GM19238 (cell line): Measurements from ENCODE around the gene WAS.
"Not testable (repeated sequence)": the region's sequence is repeated elsewhere in the genome, so short reads cannot be mapped to it uniquely, and the experiment has no call there.

Experiments used
- DNase-seq: peaks from one replicate; pipeline ENCODE4 v3.0.0; 2011; ENCODE audit warnings: low spot score; ENCODE audit not compliant: insufficient read length

WAS gene

DNA sequence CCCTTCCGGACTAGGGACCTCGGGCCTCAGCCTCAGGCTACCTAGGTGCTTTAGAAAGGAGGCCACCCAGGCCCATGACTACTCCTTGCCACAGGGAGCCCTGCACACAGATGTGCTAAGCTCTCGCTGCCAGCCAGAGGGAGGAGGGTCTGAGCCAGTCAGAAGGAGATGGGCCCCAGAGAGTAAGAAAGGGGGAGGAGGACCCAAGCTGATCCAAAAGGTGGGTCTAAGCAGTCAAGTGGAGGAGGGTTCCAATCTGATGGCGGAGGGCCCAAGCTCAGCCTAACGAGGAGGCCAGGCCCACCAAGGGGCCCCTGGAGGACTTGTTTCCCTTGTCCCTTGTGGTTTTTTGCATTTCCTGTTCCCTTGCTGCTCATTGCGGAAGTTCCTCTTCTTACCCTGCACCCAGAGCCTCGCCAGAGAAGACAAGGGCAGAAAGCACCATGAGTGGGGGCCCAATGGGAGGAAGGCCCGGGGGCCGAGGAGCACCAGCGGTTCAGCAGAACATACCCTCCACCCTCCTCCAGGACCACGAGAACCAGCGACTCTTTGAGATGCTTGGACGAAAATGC is at the start of gene WAS:
Gene WAS, plus strand, starts transcription at position 389 of the 572 bp plus-strand sequence. Its CDS starts 55 bp downstream, at position 444.
- DNase-seq, result peak; percentile 76

DNA sequence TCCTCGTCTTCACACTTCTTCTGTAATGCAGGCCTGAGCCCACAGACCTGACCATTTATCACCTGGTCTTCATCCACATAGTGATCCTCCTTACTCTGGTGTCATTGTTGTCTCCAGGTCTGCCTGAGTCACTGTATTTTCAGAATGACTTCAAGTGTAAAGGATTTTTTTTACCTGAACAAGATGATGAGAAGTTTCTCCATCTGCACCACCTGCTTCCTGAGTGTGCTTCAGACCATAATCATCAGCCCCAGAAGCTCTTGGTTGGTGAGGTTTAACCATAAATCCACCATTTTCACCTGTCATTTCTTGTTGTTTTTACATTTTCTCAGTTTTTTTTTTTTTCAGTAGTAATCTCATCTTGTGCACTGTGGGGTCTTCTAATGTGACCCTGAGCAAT is 47.3 kb upstream of the WAS start:
- DNase-seq, result no peak

DNA sequence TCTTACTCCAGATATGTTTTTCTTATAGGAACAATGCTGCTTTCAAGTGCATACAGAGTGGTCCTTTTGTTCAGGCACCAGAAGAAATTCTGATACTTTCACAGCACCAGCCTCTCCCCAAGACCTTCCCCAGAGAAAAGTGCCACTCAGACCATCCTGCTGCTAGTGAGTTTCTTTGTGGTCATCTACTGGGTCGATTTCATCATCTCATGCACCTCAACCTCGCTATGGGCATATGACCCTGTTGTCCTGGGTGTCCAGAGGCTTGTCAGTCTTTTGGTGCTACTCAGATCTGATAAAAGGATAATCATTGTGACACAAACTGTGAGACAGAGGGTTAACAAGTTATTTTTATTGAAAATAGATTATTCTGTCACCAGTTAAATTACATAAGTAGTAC is 46.8 kb upstream of the WAS start:
- no peak for DNase-seq

DNA sequence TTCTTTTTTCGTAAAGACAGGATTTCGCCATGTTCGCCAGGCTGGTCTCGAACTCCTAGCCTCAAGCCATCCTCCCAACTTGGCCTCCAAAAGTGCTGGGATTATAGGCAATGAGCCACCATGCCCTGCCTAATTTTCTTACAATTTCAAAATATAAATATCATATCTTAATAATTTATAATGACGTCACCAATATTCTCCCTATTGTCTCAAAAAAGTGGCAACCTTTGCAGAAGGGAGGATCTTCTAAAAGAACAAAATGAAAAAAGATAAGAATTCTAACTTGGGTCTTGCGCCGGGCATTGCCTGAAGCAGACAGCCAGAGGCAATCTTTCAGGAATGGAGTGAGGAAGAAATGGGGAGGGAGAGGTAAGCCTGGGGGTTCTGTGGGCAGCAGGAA is 37.9 kb upstream of the WAS start:
- no peak for DNase-seq

DNA sequence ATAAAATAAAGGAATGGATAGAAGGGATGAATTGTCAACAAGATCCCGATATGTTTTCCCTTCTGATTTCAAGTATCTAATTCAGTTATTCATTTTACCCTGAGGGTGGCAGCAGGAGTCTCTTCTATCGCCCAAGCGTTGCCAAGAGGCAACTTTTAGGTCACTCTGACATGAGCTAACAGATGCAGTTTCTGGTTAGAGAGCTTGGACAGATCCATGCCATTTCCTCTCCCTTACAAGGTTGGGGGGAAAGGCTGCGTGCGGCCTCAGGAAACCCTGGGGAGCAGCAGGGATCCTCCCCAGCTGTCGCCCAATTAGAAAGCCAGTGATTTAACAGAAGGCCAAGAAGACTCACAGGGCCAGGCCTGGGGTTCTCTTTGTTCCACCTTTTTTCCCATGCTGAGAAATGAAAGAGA is 35.3 kb upstream of the WAS start:
- no peak for DNase-seq

DNA sequence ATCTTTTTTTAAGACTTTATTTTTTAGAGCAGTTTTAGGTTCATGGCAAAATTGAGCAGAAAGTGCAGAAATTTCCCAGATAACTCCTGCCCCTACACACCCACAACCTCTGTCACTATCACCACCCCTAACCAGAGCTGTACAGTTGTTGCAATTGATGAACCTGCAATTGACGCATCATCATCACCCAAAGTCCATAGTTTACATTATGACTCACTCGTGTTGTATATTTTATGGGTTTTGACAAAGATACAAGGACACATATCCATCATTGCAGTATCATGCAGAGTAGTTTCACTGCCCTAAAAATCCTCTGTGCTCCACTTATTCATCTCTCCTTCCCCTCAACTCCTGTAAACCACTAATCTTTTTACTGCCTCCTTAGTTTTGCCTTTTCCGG is 34.5 kb upstream of the WAS start:
- DNase-seq, result no peak

DNA sequence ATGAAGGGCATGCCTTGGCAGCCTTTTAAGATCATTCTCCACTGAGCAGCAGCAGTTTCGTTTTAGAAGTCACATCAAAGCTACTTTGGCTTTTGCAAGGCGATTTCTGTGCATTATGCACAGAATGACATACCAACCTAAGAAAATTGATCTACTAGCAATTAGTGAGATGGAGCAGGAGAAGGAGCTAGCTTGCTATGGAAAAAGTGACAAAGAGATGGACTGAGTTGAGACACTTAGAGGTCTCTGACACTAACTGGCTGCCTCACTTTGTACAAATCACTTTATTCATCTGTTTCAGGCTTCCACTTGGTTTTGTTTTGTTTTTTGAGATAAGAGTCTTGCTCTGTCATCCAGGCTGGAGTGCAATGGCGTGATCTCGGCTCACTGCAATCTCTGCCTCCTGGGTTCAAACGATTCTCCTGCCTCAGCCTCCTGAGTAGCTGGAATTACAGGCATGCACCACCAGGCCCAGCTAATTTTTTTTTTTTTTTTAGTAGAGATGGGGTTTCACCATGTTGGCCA is 31.5 kb upstream of the WAS start:
- DNase-seq, result not testable (repeated sequence)

DNA sequence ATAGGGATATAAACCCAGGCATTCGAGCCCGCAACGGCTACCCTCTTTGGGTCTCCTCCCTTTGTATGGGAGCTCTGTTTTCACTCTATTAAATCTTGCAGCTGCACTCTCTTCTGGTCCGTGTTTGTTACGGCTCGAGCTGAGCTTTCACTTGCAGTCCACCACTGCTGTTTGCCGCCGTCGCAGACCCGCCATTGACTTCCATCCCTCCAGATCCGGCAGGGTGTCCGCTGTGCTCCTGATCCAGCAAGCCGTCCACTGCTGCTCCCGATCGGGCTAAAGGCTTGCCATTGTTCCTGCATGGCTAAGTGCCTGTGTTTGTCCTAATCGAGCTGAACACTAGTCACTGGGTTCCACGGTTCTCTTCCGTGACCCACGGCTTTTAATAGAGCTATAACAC is 28.9 kb upstream of the WAS start:
- not testable (repeated sequence) for DNase-seq

DNA sequence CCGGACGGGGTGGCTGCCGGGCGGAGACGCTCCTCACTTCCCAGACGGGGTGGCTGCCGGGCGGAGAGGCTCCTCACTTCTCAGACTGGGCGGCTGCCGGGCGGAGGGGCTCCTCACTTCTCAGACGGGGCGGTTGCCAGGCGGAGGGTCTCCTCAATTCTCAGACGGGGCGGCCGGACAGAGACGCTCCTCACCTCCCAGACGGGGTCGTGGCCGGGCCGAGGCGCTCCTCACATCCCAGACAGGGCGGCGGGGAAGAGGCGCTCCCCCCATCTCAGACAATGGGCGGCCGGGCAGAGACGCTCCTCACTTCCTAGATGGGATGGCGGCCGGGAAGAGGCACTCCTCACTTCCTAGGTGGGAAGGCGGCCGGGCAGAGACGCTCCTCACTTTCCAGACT is 23.9 kb upstream of the WAS start:
- DNase-seq, result not testable (repeated sequence)

DNA sequence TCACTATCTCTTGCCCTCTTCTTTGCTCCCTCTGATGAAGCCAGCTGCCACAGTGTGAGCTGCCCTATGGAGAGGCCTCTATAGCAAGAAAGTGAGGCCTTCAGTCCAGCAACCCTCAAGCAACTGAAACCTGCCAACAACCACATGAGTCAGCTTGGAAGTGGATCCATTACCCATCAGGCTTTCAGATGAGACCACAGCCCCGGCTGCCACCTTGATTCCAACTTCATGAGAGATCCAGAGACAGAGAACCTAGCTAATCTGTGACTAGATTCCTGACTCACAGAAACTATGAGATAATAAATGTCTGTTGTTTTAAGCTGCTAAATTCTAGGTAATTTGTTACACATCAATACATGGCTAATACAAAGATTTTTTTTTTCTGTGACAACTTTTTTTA is 20.4 kb upstream of the WAS start:
- DNase-seq, result no peak

DNA sequence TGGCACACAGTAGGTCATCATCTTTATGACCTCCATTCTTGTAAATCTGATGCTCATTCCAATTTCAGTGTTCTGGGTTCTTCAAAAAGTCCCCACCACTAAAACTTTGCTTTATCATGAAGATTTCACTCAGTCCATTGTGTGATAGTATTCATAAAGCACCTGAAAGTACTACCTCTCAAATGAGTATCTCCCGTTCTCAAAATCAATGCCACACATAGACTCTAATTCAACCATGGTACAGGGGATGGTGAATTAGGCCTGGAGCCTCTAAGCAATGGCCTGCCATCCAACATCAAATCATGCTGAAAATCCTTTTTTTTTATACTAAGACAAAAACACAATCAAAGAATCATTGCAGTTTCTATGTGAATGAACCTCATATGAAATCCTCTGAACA is 19.4 kb upstream of the WAS start:
- no peak for DNase-seq

DNA sequence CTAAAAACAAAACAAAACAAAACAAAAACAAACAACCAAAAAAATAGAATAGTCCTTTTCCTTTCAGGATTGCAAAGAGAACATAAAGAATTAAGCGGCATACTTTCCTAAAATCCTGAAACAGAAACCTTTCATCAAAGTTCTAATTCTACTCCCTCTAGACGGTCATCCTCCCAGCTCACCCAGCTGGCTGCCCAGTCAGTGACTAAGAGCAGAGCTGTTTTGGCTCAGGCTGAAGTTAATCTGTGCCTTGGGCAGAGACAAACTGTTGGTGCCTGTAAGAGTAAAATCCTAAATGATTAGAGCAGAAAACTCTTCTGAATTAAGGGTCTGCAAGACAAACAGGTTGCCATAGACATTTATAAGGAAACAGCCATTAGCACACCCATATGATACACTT is 17.6 kb upstream of the WAS start:
- no peak for DNase-seq

DNA sequence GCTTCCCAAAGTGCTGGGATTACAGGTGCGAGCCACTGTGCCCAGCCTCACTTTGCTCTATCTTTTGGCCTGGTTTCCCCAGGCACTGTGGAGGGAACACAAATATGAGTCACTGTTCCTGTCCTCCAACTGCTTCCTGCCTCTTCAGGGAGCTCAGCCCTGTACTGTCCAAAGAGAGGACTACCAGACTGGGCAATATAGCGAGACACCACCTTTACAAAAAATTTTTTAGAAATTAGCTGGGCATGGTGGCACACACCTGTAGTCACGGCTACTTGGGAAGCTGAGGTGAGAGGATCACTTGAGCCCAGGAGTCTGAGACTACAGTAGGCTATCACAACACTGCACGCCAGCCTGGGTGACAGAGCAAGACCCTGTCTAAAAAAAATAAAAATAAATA is 16.9 kb upstream of the WAS start:
- no peak for DNase-seq

DNA sequence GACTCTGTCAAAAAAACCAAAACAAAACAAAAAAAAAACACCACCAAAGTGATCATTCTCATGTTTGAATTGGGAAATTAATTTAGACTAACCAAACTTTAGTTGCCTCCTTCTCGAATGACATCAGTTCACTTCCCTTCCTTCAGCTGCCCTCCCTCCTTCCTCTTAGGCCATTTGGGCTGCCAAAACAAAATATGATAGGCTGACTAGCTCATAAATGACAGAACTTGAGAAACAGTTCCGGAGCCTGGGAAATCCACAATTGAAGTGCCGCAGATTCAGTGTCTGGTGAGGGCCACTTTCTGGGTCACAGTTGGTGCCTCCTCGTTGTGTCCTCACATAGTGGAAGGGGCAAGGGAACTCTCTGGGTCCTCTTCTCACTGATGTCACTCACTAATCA is 16.1 kb upstream of the WAS start:
- DNase-seq, result no peak

DNA sequence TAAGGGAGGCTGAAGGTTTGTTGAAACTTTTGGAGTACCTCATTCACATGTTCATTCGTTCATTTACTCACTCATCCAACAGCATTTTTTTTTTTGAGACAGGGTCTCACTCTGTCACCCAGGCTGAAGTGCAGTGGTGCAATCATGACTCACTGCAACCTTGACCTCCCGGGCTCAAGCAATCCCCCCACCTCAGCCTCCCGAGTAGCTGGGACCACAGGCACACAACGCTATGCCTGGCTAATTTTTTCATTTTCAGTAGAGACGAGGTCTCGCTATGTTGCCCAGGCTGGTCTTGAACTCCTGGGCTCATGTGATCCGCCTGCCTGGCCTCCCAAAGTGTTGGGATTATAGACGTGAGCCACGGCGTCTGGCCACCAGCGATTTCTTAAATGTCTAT is 15.4 kb upstream of the WAS start:
- not testable (repeated sequence) for DNase-seq

DNA sequence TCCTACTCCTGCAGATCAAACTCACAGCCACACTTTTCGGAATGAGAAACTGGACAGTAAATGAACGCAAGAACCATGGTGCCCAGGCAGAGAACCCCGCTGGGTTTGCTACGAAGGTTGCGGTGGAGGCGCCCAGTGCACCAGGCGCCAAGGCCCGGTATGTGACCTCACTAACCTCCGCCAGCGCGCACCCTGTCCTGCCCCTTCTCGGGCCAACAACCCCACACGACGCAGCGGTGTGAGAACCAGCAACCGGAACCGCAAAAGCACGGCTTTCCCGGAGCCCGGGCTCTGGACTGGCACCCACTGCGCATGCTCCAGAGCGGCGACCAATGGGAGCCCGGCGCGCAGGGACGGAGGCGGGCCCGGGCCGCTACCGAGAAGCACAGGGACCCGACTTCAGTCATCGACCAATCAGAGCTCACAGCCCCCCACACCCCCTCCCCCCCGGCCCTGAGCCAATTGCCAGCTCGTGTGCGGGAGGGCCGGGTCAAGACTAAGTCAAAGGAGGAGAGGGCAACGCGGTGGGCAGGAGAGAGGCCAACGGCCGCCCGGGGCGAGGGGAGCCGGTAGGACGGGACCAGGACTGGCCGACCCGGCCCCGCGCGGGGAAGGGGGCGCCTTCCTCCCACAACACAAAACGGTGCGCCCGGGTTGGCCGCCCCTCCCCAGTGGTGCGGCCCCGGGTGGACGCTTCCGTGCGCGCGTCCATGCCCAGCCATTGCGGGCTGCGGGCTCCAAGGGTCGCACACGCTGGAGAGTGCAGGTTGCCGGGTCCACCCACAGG is 7.3 kb upstream of the WAS start:
- peak; percentile 88 for DNase-seq

DNA sequence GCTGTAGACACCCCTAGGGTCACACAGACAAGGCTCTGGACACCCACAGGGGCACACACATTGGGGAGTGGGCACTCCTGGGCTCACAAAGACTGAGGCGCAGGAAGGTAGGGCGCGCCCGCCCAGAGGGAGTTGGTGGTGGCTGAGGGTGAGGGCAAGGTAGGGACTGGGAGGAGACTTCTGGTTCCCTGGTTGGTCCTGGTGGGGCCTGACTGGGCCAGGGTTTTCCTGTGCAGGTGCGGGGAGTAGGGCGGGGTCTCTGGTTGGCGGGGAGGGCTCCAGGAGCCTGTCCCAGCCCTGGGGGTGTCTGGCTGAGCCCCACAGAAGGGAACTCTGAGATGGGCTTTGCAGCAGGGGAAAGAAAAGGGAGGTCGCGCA is 6.7 kb upstream of the WAS start:
- DNase-seq, result no peak

DNA sequence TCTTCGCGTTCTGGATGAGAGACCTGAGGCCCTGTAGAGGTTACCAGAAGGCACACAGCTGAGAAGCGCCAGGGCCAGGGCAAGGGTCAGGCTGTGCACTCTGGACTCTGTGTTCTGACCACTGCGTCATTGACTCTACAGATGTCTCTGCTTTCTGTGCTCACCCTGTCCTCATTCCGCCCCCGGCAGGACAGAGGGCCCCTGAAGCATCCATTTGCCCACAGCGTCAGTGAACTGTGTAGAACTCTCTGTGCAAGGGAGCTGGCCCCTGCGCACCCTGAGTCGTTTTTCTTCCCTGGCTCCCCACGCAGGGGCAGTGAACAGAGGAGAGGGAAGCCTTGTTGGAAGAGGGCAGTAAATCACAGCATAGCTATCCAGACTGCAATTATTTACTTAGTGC is 6.1 kb upstream of the WAS start:
- DNase-seq, result no peak

DNA sequence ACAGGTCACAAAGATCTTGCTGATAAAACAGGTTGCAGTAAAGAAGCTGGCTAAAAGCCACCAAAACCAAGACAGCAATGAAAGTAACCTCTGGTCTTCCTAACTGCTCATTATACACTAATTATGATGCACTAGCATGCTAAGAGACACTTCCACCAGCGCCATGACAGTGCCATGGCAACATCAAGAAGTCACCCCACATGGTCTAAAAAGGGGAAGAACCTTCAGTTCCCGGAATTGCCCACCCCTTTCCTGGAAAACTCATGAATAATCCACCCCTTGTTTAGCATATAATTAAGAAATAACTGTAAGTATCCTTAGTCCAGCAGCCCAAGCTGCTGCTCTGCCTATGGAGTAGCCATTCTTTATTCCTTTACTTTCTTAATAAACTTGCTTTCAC is 3.1 kb upstream of the WAS start:
- not testable (repeated sequence) for DNase-seq

DNA sequence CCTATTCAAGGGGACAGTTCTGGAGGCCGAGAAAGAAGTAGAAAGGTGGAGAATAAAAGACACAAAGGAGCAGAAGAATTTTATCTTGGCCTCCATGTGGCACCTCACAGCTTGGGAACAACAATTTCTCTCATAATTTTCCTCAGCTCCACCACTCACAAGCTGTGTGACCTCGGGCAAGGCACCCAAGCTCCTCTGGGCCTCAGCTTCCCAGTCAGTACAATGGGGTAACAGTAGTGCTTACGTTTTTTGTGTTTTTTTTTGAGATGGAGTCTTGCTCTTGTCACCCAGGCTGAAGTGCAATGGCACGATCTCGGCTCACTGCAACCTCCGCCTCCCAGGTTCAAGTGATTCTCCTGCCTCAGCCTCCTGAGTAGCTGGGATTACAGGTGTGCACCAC is 2.7 kb upstream of the WAS start:
- not testable (repeated sequence) for DNase-seq

DNA sequence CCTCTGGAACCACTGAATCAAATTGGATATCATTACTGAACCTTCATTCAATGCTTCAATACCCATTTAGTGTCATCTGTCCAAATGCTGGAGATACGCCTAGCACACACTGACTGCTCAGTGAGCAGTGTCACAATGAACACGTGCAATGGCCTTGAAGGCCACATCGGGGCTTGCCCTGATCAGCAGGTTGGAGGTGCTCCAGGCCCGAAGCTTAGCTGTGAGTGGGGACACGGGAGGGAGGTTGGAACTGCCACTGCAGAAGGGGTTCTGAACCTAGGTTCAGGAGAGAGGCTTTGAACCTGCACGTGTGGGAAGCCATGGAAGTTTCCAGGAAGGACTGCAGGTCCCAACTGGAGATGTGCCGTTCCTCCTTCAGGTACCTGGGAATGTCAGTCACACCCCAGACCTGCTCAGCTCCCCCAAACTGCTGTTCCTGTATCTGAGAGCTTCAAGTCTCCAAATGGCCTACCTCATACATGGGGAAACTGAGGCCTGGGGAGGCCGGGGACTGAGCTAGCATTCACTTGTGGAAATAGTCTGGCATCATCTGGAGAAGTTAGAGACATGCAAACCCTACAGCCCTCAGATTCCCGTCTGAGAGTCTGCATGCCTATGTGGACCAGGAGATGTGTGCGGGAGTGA is 1.9 kb upstream of the WAS start:
- DNase-seq, result no peak

DNA sequence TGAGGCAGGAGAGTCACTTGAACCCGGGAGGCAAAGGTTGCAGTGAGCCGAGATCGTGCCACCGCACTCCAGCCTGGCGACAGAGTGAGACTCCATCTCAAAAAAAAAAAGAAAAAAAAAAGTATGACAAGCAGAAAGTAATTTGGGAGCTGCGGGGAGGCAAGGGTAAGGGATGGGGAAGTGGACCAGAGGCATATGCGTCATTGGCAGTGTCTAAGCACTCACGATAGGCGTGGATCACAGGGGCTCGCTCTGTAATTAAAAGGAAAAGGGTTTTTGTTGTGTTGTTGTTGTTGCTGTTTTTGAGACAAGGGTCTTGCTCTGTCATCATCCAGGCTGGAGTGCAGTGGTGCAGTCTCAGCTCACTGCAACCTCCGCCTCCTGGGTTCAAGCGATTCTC is 804 bp upstream of the WAS start:
- not testable (repeated sequence) for DNase-seq

DNA sequence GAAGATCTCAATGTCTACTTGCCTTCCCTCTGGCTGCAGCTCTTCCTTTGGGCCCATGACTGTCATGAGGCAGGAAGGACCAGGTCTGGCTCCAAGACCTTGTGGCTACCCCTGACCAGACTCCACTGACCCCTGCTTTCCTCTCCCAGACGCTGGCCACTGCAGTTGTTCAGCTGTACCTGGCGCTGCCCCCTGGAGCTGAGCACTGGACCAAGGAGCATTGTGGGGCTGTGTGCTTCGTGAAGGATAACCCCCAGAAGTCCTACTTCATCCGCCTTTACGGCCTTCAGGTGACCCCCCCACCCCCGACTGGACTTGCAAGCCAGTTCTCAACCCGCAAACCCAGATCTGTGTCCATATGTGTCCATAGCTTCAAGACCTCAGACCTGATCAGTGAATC is 535 bp downstream of the WAS start:
- DNase-seq, result no peak
